SK-N-SH treated with all-trans-retinoic acid at 6 μM for 48 hours (cell line): Measurements from ENCODE around the gene SLC39A2.

Experiments
- ATAC-seq: fragments of 200-7000 bp; cut with Tn5 transposase; 3 replicates; pipeline ENCODE4 v1.9.1; 2020; ENCODE audit warnings: mild to moderate bottlenecking, moderate library complexity
- ARNTL ChIP-seq: fragments of 450-650 bp; formaldehyde crosslinking; IDR thresholded peaks from 2 replicates; pipeline ENCODE4 v1.5.0; 2020; ENCODE audit warnings: low read depth, mild to moderate bottlenecking, moderate library complexity, borderline replicate concordance
- BACH2 ChIP-seq: fragments of 250-450 bp; sonication (Bioruptor Pico); IDR thresholded peaks from 2 replicates; pipeline ENCODE4 v1.9.0; 2021; ENCODE audit warnings: mild to moderate bottlenecking, borderline replicate concordance
- CREB5 ChIP-seq: fragments of 250-450 bp; sonication (Bioruptor Pico); IDR thresholded peaks from 2 replicates; pipeline ENCODE4 v1.5.1; 2020; ENCODE audit warnings: low read depth, mild to moderate bottlenecking, moderate library complexity
- CSDC2 ChIP-seq: fragments of 250-450 bp; sonication (Bioruptor Pico); IDR thresholded peaks from 2 replicates; pipeline ENCODE4 v1.5.0; 2020; ENCODE audit warnings: mild to moderate bottlenecking, moderate library complexity
- ESRRG ChIP-seq: fragments of 250-450 bp; sonication (Bioruptor Pico); IDR thresholded peaks from 2 replicates; pipeline ENCODE4 v1.6.1; 2021; ENCODE audit warnings: mild to moderate bottlenecking
- GLIS3 ChIP-seq: fragments of 250-450 bp; sonication (Bioruptor Pico); IDR thresholded peaks from 2 replicates; pipeline ENCODE4 v1.5.0; 2020; ENCODE audit warnings: mild to moderate bottlenecking, moderate library complexity
- ISL1 ChIP-seq: fragments of 250-450 bp; sonication (Bioruptor Pico); IDR thresholded peaks from 2 replicates; pipeline ENCODE4 v2.1.2; 2022; ENCODE audit warnings: mild to moderate bottlenecking, moderate library complexity
- OSR1 ChIP-seq: fragments of 250-450 bp; sonication (Bioruptor Pico); IDR thresholded peaks from 2 replicates; pipeline ENCODE4 v1.8.0; 2022; ENCODE audit warnings: moderate library complexity, mild to moderate bottlenecking, inconsistent platforms
- PATZ1 ChIP-seq: fragments of 250-450 bp; sonication (Bioruptor Pico); IDR thresholded peaks from 2 replicates; pipeline ENCODE4 v1.8.0; 2020; ENCODE audit warnings: mild to moderate bottlenecking, moderate library complexity, borderline replicate concordance
- PPARA ChIP-seq: fragments of 250-450 bp; sonication (Bioruptor Pico); IDR thresholded peaks from 2 replicates; pipeline ENCODE4 v1.5.0; 2020; ENCODE audit warnings: mild to moderate bottlenecking, borderline replicate concordance
- RARB ChIP-seq: fragments of 250-450 bp; sonication (Bioruptor Pico); IDR thresholded peaks from 2 replicates; pipeline ENCODE4 v1.8.0; 2021; ENCODE audit warnings: mild to moderate bottlenecking, moderate library complexity
- SNAI2 ChIP-seq: fragments of 250-450 bp; sonication (Bioruptor Pico); IDR thresholded peaks from 2 replicates; pipeline ENCODE4 v1.5.0; 2020; ENCODE audit warnings: mild to moderate bottlenecking, moderate library complexity
- TCF4 ChIP-seq: fragments of 250-450 bp; sonication (Bioruptor Pico); IDR thresholded peaks from 2 replicates; pipeline ENCODE4 v1.8.0; 2021; ENCODE audit warnings: mild to moderate bottlenecking, moderate library complexity, borderline replicate concordance
- TOX ChIP-seq: fragments of 250-450 bp; sonication (Bioruptor Pico); IDR thresholded peaks from 2 replicates; pipeline ENCODE4 v1.8.0; 2021; ENCODE audit warnings: mild to moderate bottlenecking, moderate library complexity, borderline replicate concordance
- ZC3H10 ChIP-seq: fragments of 250-450 bp; sonication (Bioruptor Pico); IDR thresholded peaks from 2 replicates; pipeline ENCODE4 v1.5.1; 2021; ENCODE audit warnings: mild to moderate bottlenecking, moderate library complexity
- ZFP3 ChIP-seq: fragments of 250-450 bp; sonication (Bioruptor Pico); IDR thresholded peaks from 2 replicates; pipeline ENCODE4 v1.5.0; 2020; ENCODE audit warnings: mild to moderate bottlenecking, moderate library complexity
- ZFP30 ChIP-seq: fragments of 450-650 bp; formaldehyde crosslinking; IDR thresholded peaks from 2 replicates; pipeline ENCODE4 v1.5.0; 2022; ENCODE audit warnings: mild to moderate bottlenecking, moderate library complexity
- ZNF565 ChIP-seq: fragments of 450-650 bp; formaldehyde crosslinking; conservative IDR thresholded peaks from 2 replicates; pipeline ENCODE4 v1.5.0; 2020; ENCODE audit warnings: low read depth, mild to moderate bottlenecking, moderate library complexity
- ZNF70 ChIP-seq: fragments of 450-650 bp; formaldehyde crosslinking; IDR thresholded peaks from 2 replicates; pipeline ENCODE4 v1.5.0; 2020; ENCODE audit warnings: mild to moderate bottlenecking, moderate library complexity
- ZNF8 ChIP-seq: fragments of 450-650 bp; formaldehyde crosslinking; IDR thresholded peaks from 2 replicates; pipeline ENCODE4 v1.5.0; 2020; ENCODE audit warnings: mild to moderate bottlenecking, moderate library complexity
- TF ChIP-seq, protein P1 (sequence below): fragments of 250-450 bp; sonication (Bioruptor Pico); IDR thresholded peaks from 2 replicates; pipeline ENCODE4 v1.8.0; 2021; ENCODE audit warnings: low read depth, mild to moderate bottlenecking, moderate library complexity, borderline replicate concordance
- TF ChIP-seq, protein P2 (sequence below): fragments of 250-450 bp; sonication (Bioruptor Pico); IDR thresholded peaks from 2 replicates; pipeline ENCODE4 v1.5.0; 2020; ENCODE audit warnings: mild to moderate bottlenecking, moderate library complexity

SLC39A2 gene

GRCh38 chr14:21014761-21015190, 15.7 kb downstream of the SLC39A2 start:
- TF ChIP-seq ZFP3 (CRISPR knock-in tag) (peak; percentile 47; the same call in 1 of the 2 replicates), CSDC2 (CRISPR knock-in tag) (no peak)
- TF ChIP-seq, all 23 proteins: peak for 1
- ATAC-seq, result peak; percentile 97

- no peak for TF ChIP-seq PPARA
- TF ChIP-seq ZNF70 (CRISPR knock-in tag), result no peak
- TF ChIP-seq ESRRG (CRISPR knock-in tag), result no peak
- TF ChIP-seq TCF4, result no peak
- TF ChIP-seq OSR1, result no peak
- no peak for TF ChIP-seq ZC3H10 (CRISPR knock-in tag)
- TF ChIP-seq ARNTL, result no peak
- no peak for TF ChIP-seq ZFP30 (CRISPR knock-in tag)
- no peak for TF ChIP-seq ZNF565 (CRISPR knock-in tag)
- no peak for TF ChIP-seq PATZ1
- TF ChIP-seq RARB, result no peak
- TF ChIP-seq CREB5 (CRISPR knock-in tag), result no peak
- no peak for TF ChIP-seq GLIS3 (CRISPR knock-in tag)
- TF ChIP-seq SNAI2 (CRISPR knock-in tag), result no peak
- TF ChIP-seq, protein P1, sequence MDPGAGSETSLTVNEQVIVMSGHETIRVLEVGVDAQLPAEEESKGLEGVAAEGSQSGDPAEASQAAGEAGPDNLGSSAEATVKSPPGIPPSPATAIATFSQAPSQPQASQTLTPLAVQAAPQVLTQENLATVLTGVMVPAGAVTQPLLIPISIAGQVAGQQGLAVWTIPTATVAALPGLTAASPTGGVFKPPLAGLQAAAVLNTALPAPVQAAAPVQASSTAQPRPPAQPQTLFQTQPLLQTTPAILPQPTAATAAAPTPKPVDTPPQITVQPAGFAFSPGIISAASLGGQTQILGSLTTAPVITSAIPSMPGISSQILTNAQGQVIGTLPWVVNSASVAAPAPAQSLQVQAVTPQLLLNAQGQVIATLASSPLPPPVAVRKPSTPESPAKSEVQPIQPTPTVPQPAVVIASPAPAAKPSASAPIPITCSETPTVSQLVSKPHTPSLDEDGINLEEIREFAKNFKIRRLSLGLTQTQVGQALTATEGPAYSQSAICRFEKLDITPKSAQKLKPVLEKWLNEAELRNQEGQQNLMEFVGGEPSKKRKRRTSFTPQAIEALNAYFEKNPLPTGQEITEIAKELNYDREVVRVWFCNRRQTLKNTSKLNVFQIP (CRISPR knock-in tag), result no peak
- TF ChIP-seq, protein P2, sequence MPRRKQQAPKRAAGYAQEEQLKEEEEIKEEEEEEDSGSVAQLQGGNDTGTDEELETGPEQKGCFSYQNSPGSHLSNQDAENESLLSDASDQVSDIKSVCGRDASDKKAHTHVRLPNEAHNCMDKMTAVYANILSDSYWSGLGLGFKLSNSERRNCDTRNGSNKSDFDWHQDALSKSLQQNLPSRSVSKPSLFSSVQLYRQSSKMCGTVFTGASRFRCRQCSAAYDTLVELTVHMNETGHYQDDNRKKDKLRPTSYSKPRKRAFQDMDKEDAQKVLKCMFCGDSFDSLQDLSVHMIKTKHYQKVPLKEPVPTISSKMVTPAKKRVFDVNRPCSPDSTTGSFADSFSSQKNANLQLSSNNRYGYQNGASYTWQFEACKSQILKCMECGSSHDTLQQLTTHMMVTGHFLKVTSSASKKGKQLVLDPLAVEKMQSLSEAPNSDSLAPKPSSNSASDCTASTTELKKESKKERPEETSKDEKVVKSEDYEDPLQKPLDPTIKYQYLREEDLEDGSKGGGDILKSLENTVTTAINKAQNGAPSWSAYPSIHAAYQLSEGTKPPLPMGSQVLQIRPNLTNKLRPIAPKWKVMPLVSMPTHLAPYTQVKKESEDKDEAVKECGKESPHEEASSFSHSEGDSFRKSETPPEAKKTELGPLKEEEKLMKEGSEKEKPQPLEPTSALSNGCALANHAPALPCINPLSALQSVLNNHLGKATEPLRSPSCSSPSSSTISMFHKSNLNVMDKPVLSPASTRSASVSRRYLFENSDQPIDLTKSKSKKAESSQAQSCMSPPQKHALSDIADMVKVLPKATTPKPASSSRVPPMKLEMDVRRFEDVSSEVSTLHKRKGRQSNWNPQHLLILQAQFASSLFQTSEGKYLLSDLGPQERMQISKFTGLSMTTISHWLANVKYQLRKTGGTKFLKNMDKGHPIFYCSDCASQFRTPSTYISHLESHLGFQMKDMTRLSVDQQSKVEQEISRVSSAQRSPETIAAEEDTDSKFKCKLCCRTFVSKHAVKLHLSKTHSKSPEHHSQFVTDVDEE (CRISPR knock-in tag), result no peak
- no peak for TF ChIP-seq TOX (CRISPR knock-in tag)
- no peak for TF ChIP-seq ZNF8 (CRISPR knock-in tag)
- TF ChIP-seq ZFP3 (CRISPR knock-in tag), result no peak
- no peak for ATAC-seq
These were observed 16.2 kb downstream of the SLC39A2 start for GRCh38 chr14:21015312-21015711.

DNA sequence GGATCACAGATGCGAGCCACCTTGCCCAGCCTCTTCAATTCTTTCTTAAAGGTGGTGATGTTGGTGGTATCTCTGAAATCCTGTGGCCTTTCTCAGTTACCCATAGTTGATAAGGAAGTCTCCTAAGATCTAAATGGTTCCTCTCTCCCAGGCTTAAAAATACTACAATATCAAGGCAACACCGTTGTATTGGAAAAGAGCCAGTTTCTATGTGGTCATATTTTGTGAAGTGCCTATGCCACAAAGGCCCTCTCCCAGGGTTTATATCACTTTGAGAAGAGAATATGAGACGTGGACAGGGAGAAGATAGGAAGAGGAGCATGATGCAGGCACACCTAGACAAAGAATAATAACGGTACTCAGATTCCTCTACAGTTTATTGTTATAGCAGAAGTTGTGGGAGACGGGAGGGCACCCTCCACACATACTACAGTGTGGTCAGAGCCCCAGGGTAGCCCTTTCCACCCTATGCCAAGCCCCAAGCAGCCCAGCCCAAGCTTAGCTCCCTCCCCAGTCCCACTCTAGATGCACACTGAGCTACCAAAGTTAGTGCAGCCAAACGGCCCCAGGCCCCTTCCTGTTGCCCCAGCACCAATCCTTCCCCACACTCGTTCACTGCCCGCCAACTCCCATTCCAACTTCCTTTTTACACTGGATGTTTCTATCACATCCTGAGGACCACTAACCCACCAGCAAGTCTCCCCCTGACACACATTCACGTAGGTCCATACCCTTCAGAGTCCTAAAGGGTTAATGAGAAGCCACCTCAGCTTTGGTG, 17.5 kb downstream of the SLC39A2 start:
- TF ChIP-seq CREB5 (CRISPR knock-in tag), result no peak
- TF ChIP-seq ZNF70 (CRISPR knock-in tag), result no peak
- no peak for TF ChIP-seq BACH2 (CRISPR knock-in tag)
- TF ChIP-seq ZC3H10 (CRISPR knock-in tag), result no peak
- TF ChIP-seq RARB, result no peak
- TF ChIP-seq ISL1, result no peak
- no peak for TF ChIP-seq OSR1
- TF ChIP-seq TCF4, result no peak
- TF ChIP-seq PPARA, result no peak
- no peak for TF ChIP-seq PATZ1
- no peak for TF ChIP-seq ZFP30 (CRISPR knock-in tag)
- no peak for TF ChIP-seq ESRRG (CRISPR knock-in tag)
- TF ChIP-seq TOX (CRISPR knock-in tag), result no peak
- TF ChIP-seq CSDC2 (CRISPR knock-in tag), result no peak
- TF ChIP-seq SNAI2 (CRISPR knock-in tag), result no peak
- TF ChIP-seq, protein P1 (CRISPR knock-in tag), result no peak
- ATAC-seq, result no peak
